HG02678 (cell line): Measurements from ENCODE around the gene MED20.

ENCODE experiments used
- ATAC-seq: cut with Tn5 transposase; IDR thresholded peaks from one replicate; pipeline ENCODE4 v1.9.1; 2021; ENCODE audit warnings: mild to moderate bottlenecking, moderate library complexity; ENCODE audit not compliant: unreplicated experiment

Gene MED20

GRCh38 chr6:41941280-41942066, 20.5 kb upstream of the MED20 start, which contains the start of gene CCND3:
Gene CCND3, minus strand, starts transcription at chr6:41941808. Its CDS starts 159 bp downstream, at chr6:41941649.
- ATAC-seq: peak; percentile 92

- ATAC-seq: peak; percentile 17
Measured at GRCh38 chr6:41940759-41941279, 19.9 kb upstream of the MED20 start.

- ATAC-seq: no peak
Measured at GRCh38 chr6:41939848-41940758, 19.2 kb upstream of the MED20 start.

- ATAC-seq: no peak
Measured at GRCh38 chr6:41939176-41939847, 18.4 kb upstream of the MED20 start.

GRCh38 chr6:41938590-41939175, 17.7 kb upstream of the MED20 start:
- ATAC-seq: no peak

- ATAC-seq: no peak
Measured at GRCh38 chr6:41937861-41938574, 17.1 kb upstream of the MED20 start.

GRCh38 chr6:41937472-41937860, 16.5 kb upstream of the MED20 start:
- no peak for ATAC-seq

- ATAC-seq: no peak
Measured at GRCh38 chr6:41936073-41936837, 15.3 kb upstream of the MED20 start.

GRCh38 chr6:41935685-41936072, 14.7 kb upstream of the MED20 start:
- ATAC-seq: no peak

GRCh38 chr6:41935193-41935574, 14.2 kb upstream of the MED20 start:
- ATAC-seq: no peak

- no peak for ATAC-seq
Measured at GRCh38 chr6:41934278-41935192, 13.6 kb upstream of the MED20 start.

GRCh38 chr6:41932378-41932777, 11.4 kb upstream of the MED20 start:
- ATAC-seq: no peak

- no peak for ATAC-seq
Measured at GRCh38 chr6:41931792-41932191, 10.9 kb upstream of the MED20 start.

GRCh38 chr6:41929924-41930323, 9.0 kb upstream of the MED20 start:
- ATAC-seq: no peak

GRCh38 chr6:41927253-41927652, 6.3 kb upstream of the MED20 start:
- ATAC-seq: no peak

- ATAC-seq: no peak
Measured at GRCh38 chr6:41922154-41922553, 1.2 kb upstream of the MED20 start.

GRCh38 chr6:41921712-41921998, 716 bp upstream of the MED20 start:
- ATAC-seq: peak; percentile 18

GRCh38 chr6:41917528-41917927, 3.4 kb downstream of the MED20 start:
- no peak for ATAC-seq
